DMS53 treated with DMSO at 0.1 percent for 48 hours (cell line): ENCODE measurements around the gene COX20.
A peak's percentile ranks its signal among the peaks of the same experiment; 100 is the strongest.
"Not testable (repeated sequence)": the region's sequence is repeated elsewhere in the genome, so short reads cannot be mapped to it uniquely, and the experiment has no call there.

Source experiments
- DNase-seq: peaks from one replicate; lab custom pipeline; 2025; ENCODE audit not compliant: unreplicated experiment; lab: John Stamatoyannopoulos, UW

Gene COX20, protein sequence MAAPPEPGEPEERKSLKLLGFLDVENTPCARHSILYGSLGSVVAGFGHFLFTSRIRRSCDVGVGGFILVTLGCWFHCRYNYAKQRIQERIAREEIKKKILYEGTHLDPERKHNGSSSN

DNA sequence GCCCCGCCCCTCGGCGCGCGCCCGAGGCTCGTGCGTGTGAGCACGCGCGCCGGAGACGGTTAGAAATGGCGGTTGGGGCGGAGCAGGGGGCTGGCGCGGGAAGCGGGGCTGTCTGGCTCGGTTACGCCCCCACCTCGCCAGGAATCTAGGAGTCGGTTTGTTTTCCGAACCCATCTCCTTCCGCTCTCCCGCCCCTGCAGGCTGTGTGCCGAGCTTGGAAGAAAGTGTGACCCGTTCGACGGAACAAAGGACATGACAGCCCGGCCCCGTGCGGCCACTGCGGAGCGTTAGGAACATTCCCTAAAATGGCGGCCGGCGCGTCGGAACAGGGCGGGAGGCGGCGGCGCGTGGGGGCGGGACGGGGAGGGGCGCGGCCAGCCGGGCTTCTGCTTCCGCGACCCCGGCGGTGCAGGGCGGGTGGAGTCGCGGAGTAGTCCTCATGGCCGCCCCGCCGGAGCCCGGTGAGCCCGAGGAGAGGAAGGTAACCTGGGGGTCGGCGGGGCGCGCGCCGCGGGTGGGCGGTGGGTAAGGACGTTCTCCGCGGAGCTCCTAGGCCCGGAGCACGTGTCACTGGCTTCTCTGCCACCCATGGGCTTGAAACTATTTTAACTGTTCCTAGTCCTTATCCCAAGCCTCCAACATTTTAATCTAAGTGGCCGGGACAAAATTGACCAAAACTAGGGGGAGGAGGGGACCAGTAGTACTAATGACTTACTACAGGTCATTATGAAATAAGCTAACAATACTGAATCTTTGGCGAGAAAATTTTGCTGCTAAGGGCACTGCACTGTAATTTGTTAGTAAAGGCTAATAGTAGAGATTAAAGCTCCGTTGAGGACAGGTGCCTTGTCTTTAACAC is at the start of gene COX20:
COX20 (plus strand) TSS at position 383 of the 859 bp plus-strand sequence; CDS start at position 440, 57 bp downstream.
- DNase-seq: peak; percentile 79

DNA sequence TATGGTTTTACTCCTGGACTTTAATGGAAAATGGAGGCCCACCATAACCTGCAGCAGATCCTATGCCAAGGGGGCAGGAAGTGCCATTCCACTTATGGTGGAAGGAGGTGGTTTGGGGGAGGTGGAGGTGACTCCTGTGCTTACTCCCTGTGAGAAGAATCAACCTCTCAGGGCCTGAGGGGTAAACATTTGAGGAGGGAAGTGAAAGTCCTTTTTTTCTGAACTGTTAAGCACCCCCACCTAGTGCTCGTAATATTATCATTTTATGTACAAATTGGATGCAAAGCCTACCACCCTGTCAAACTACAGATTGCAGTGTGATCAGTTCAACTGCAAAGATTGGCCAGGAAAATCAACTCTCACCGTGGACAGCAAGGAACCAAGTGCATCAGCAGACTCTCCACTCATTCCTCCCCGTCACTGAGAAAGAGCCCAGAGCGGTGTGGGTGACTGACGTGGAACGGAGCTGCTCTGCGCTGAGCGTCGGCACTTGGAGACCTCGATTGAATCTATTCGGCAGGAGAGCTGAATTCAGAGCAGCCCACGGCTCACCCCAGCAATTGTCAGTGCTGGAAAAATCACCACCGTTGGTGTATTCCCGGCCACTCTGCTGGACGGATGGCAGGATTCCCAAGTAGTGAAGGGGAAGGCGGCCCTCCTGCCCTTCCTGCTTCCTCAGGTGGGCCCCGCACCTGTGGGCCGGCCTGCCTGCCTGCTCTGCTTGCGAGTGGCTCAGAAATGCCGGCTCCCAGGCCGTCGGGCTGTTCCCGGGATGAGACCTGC is 46.8 kb upstream of the COX20 start:
- DNase-seq: no peak

DNA sequence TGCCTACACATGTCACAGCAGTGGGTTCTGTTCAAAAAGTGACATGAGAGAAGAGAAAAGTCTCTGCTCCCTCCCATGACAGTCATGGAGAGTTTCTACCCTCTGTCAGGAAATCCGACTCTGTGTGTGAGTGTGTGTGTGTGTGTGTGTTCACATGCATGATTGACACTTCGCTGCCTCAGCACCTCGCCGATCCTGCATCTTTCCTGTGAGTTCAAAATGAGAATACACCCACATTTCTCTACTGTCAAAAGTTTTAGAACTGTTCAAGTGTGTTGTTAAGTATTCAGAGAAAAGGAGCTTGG is 46.2 kb upstream of the COX20 start:
- DNase-seq: no peak

DNA sequence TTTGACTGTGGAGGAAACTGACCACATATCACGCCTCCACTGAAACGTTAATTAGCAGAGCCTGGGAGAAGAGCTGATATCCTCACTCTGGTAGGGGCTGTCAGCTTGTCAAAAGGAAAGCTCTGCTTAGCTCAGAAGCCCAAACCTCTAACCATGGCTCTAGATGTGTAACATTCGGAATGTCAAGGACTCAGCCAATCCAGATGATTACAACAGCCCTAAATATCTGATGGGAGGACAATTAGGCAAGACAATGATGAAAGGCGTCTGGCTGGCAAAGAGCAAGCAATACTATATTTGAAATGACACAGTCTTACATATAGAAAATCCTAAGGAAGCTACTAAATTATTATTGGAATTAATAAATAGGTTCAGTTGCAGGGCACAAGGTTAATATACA is 45.7 kb upstream of the COX20 start:
- DNase-seq: no peak

DNA sequence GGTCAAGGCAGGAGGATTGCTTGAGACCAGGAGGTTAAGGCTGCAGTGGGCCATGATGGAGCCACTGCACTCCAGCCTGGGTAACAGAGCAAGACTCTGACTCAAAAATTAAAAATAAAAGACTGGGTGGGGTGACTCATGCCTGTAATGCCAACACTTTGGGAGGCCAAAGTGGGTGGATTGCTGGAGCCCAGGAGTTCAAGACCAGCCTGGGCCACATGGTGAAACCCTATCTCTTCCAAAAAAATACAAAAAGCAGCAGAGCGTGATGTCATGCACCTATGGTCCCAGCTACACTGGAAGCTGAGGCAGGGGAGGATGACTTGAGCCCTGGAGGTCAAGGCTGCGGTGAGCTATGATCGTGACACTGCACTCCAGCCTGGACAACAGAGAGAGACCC is 44.4 kb upstream of the COX20 start:
- no peak for DNase-seq

DNA sequence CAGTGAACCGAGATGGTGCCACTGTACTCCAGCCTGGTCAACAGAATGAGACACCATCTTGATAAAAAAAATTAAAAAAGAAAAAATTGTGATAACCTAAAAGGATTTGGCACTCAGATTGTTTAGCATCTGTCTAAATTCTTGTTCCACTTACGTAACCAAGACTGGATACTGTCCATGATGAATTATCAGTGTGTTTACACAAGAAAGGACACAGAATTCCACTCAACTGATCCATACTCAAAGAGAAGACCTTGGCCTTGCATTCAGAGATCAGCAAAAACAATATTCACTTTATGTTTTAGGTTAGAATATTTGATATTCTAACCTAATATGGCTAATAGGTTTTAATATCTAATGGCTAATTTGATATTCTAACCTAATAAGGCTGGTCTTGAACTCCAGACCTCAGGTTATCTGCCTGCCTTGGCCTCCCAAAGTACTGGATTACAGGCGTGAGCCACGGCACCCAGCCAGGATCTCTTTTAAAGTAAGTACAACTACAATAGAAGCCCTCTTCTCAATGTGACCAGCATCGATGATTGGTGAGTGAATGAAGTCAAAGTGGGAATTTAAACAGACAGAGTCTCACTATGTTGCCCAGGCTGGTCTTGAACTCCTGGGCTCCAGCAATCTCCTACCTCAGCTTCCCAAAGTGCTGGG is 43.1 kb upstream of the COX20 start:
- DNase-seq: no peak

DNA sequence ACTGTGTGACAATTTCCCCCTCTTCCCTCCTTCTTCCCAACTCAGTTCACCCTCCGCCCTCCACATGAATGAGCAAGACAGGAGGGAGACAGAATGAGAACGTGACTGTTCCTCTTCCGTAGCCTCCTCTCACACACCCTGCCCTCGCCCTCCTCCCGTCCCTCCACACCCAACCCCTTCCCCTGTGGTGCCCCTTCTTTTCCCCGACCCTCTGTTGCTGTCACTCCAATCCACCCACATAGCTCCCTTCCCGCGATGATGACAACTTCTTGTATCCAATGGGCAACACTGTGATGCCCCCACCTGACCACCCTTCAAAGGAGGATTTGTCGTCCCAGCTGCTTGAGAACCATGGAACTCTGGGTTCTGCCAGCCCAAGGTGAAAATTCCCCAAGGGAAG is 41.4 kb upstream of the COX20 start:
- no peak for DNase-seq

DNA sequence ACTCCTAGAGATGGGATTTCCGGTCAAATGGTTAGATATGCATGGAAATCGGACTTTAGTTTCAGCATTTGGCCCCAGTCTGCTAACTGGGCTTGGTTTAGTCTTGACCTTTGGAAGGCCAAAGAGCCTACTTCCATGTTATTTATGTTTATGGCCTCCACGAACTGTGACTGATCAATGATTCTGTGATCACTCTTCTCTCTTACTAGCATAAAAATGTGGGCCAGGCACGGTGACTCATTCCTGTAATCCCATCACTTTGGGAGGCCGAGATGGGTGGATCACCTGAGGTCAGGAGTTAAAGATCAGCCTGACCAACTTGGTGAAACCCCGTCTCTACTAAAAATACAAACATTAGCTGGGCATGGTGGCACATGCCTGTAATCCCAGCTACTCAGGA is 40.9 kb upstream of the COX20 start:
- DNase-seq: not testable (repeated sequence)

DNA sequence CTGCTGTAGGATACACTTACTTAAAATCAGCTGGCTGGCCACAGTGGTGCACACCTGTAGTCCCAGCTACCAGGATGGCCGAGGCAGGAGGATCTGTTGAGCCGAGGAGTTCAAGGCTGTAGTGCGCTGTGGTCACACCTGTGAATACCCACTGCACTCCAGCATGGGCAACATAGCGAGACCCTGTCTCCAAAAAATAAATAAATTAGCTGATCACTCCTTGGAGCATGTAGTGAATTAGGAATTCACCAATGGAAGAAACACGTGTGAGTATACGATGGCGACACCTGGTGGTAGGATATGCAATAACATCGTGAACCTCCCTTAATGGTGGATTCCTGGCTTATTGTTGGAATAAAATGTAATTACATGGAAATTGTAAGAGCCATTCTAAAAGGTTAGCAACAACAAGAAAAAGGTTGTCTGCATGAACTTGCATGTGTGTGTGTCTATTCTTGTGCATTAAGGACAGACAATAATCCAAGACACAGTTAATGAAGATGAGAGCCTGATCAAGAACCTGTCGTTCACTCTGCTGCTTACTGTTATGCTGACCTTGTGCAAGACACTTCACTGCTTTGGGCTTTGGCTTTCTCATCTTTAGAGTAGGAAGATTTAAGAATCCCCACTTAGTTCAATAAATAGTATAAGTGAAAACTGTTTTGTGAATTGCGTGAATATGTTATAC is 38.6 kb upstream of the COX20 start:
- peak; percentile 58 for DNase-seq

DNA sequence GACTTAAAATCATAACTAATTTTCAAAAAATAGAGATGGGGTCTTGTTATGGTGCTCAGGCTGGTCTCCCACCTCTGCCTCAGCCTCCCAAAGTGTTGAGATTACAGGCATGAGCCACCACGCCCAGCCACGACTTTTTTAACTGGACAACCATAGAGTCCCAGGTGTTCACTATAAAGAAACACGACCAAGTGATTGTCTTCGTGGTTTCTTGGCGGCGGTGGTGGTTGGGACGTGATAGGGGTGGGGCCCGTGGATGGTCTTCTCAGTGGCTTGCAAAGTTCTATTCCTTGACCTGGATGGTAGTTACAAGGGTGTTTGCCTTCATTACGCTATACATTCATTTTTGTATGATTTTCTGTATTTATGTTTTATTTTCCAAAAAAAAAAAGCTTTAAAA is 34.6 kb upstream of the COX20 start:
- DNase-seq: no peak

DNA sequence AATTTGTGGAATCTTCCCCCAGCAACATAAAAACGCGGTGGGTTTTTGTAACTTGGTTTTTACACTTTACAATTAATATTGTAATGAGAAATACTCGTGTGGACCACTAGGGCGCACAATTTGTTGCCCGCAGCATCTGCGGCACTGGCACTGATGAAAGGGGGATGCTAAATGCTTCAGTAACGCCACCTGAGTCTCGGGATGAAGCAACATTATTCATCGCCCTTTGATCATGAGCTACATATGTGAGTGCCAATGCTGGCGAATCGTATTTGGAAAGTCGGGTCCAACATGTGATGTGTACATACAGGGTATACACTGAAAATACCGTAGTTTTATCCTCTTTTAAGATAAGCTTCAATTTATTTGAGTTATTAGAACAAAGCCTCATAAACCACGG is 34.2 kb upstream of the COX20 start:
- peak; percentile 51 for DNase-seq

DNA sequence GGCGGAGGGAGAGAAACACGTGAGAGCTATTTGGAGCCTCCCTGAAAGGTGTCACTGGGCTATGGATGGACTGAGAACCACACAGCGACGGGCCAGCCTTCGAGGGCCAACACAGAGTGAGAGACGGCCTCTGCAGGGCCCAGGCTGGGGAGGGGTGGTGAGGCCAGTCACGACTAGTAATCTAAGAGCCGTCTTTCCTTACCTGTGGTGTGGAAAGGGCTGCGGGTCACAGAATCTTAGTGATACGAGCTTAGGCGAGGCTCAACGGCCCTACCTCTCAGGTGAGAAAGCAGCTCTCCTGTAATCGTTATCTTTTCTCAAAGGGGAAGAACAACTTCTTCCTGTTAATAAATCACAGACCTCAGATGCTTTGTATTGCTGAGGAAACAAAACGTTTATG is 33.4 kb upstream of the COX20 start:
- DNase-seq: no peak

DNA sequence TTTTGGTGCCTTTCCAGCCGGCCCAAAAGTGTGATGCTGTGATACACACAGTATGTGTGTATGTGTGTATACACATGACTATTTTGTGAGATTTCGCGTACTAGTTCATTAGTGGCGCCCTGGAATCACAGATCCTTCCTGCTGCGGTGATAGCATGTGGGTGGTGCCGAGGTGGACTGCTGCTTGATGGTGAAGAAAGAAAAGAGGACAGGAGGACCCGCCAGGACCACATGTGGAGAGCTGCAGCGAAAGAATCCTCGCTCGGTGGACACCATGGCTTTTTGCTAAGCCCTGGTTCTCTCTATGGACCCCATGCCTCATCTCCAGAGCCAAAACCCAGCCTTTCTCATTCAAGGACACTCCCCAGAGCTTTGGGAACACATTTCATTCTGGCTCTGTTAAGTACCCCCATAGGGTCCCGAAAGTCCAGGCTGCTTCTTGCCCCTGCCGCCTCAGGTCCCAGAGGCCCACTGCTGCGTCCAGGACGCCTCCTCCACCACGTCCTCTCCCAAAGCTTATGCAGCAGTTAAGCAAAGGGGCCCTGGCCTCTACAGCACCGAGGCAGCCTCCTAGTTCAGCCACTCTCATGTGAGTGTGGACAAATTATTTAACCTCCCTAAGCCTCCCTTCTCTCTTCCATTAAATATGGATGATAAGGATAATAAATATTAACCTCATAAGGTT is 32.8 kb upstream of the COX20 start:
- DNase-seq: no peak

DNA sequence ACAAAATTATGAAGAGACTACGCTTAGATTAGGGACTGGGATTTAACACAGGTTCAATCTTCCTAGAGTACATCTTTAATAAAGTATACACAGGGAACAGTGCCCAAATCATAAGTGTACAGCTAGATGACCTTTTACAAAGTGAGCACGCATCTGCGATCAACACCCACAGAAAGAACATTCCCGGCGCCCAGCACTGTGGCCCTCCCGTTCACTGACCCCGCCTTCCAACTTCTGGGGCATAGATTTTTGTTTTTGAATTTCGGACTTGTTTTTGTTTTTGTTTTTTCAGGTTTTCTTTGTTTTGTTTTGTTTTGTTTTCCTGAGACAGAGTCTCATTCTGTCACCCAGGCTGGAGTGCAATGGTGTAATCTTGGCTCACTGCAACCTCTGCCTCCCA is 30.6 kb upstream of the COX20 start:
- no peak for DNase-seq

DNA sequence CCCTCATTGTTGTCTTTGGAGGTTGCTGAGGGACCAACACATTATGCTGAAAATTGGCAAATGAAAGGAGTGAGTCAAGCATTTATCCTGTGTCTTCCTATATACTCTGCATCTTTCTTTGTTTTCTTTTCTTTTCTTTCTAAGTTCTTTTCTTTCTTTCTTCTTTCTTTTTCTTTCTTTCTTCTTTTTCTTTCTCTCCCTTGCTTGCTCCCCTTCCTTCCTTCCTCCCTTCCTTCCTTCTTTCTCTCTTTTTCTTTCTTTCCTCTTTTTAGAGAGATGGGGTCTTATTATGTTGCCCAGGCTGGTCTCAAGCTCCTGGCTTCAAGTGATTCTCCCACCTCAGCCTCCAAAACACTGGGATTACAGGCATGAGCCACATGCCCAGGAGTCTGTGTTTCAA is 28.3 kb upstream of the COX20 start:
- no peak for DNase-seq

DNA sequence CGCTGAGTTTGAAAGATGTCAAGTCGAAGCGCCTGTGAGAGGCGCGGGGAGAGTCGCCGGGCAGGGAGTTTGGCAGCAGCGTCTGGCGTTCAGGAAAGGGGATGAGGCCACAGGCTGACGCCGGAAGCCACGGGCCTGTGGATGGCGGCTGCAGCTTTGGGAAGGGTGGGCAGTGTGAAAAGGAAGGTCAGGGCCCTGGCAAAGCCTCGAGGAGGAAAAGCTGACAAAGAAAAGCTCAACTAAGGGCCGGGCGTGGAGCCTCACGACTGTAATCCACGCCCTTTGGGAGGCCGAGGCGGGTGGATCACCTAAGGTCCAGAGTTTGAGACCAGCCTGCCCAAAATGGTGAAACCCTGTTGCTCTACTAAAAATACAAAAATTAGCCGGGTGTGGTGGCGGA is 25.2 kb upstream of the COX20 start:
- DNase-seq: no peak

DNA sequence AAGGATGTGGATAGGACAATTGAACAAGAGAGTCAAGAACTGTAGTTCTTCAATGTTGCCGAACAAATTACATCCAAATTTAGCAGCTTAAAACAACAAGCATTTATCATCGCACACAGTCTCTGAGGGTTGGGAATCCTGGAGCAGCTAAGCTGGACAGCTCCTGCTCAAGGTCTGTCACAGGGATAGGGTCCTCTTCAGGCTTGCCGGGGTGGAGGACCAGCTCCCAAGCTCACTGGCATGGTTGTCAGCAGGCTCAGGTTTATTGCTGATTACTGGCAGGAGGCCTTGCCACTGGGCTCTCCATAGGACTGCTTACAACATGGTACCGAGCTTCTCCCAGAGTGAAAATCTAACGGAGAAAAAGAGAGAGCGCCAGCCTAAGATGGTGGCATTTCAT is 22.1 kb upstream of the COX20 start:
- DNase-seq: no peak

DNA sequence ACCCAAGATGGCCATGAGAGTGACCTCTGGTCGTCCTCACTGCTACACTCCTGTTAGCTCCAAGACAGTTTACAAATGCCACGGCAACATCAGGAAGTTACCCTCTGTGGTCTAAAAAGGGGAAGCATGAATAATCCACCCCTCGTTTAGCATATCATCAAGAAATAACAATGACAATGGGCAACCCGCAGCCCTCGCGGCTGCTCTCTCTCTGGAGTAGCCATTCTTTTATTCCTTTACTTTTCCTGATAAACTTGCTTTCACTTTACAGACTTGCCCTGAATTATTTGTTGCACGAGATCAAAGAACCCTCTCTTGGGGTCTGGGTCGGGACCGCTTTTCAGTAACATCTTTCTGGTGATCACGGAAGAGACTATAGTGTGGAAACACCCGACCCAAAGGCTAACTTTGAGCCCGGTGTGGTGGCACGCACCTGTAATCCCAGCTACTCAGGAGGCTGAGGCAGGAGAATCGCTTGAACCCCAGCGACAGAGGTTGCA is 19.8 kb upstream of the COX20 start:
- DNase-seq: no peak

DNA sequence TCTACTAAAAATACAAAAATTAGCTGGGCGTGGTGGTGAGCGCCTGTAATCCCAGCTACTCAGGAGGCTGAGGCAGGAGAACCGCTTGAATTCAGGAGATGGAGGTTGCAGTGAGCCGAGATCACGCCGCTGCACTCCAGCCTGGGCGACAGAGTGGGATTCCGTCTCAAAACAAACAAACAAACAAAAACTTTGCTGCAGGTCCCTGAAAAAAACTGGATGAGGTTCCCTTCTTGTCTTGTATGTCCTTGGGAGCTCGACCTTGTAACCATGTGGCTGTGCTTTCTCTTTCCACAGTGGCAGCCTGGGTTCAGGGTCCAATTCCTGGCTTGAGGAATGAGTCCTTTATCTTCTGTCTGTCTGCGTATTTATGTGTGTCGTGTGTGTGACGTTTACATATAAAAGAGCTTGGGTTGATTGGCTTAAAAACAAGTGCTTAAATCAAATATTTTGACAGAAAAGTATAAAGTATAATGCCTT is 18.0 kb upstream of the COX20 start:
- DNase-seq: no peak

DNA sequence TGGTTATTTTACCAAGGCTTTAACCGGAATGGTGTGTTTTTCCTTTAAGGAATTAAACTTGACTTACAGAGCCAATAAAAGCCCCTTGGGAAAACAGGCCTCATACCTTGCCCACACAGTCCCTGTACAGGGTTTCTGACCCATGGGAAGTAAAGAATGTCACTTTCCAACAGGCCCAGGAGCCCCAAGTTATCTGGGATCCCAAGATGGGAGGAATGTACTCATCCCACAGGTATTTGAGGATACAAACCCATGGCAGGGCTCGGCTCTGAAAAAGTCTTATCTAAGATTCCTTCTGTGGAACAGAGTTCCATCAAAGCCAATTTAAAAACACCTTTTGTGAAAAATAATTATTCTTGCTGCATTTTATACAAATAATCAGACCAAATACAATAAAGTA is 15.3 kb upstream of the COX20 start:
- no peak for DNase-seq
